Fibroblast of gingiva (primary cell): Measurements from ENCODE around the gene ARHGAP15.

Experiments used
- DNase-seq: peaks from one replicate; pipeline ENCODE4 v3.0.0-alpha.2; 2011; ENCODE audit warnings: low read depth

Gene ARHGAP15

GRCh38 chr2:143452817-143453451, 323.7 kb downstream of the ARHGAP15 start:
- no peak for DNase-seq

GRCh38 chr2:143453981-143454511, 324.8 kb downstream of the ARHGAP15 start:
- no peak for DNase-seq

GRCh38 chr2:143455317-143455716, 326.1 kb downstream of the ARHGAP15 start:
- no peak for DNase-seq

GRCh38 chr2:143458258-143459190, 329.3 kb downstream of the ARHGAP15 start:
- DNase-seq, result peak; percentile 26

- DNase-seq, result no peak
Measured at GRCh38 chr2:143460382-143460781, 331.2 kb downstream of the ARHGAP15 start.

- no peak for DNase-seq
Measured at GRCh38 chr2:143463719-143464118, 334.5 kb downstream of the ARHGAP15 start.

- DNase-seq, result no peak
Measured at GRCh38 chr2:143466391-143466790, 337.2 kb downstream of the ARHGAP15 start.

GRCh38 chr2:143467011-143467410, 337.8 kb downstream of the ARHGAP15 start:
- no peak for DNase-seq

- no peak for DNase-seq
Measured at GRCh38 chr2:143468341-143468888, 339.2 kb downstream of the ARHGAP15 start.

- no peak for DNase-seq
Measured at GRCh38 chr2:143469323-143469722, 340.1 kb downstream of the ARHGAP15 start.

- no peak for DNase-seq
Measured at GRCh38 chr2:143471550-143471949, 342.3 kb downstream of the ARHGAP15 start.

- peak; percentile 32 for DNase-seq
Measured at GRCh38 chr2:143473216-143473615, 344.0 kb downstream of the ARHGAP15 start.

- DNase-seq, result no peak
Measured at GRCh38 chr2:143473820-143474219, 344.6 kb downstream of the ARHGAP15 start.

- no peak for DNase-seq
Measured at GRCh38 chr2:143474586-143474985, 345.4 kb downstream of the ARHGAP15 start.

- peak; percentile 14 for DNase-seq
Measured at GRCh38 chr2:143475041-143475776, 346.0 kb downstream of the ARHGAP15 start.

- no peak for DNase-seq
Measured at GRCh38 chr2:143476336-143477087, 347.3 kb downstream of the ARHGAP15 start.

- DNase-seq, result no peak
Measured at GRCh38 chr2:143477714-143478443, 348.7 kb downstream of the ARHGAP15 start.

- DNase-seq, result no peak
Measured at GRCh38 chr2:143480086-143480485, 350.9 kb downstream of the ARHGAP15 start.

GRCh38 chr2:143480601-143481236, 351.5 kb downstream of the ARHGAP15 start:
- DNase-seq, result no peak

GRCh38 chr2:143481237-143481623, 352.0 kb downstream of the ARHGAP15 start:
- DNase-seq, result peak; percentile 23
